Right lobe of liver (tissue), 4 donors: ENCODE results near the gene ANO6.

ENCODE experiments used
- CTCF ChIP-seq, 4 donors: fragments of 200-600 bp in 3 of 4; fragments of 450-650 bp in 1 of 4; IDR thresholded peaks; one replicate each; pipeline versions ENCODE4 v1.5.1 to v1.8.0; 2016 to 2022; ENCODE audit warnings: antibody characterized with exemption in 4 of 4, mild to moderate bottlenecking in 2 of 4
- POLR2A ChIP-seq: fragments of 450-650 bp; IDR thresholded peaks from one replicate; pipeline ENCODE4 v1.6.1; 2017; ENCODE audit warnings: antibody characterized with exemption, mild to moderate bottlenecking
- donor health status: DM: no; HTN: no; CAD: no.
- donor health status: DM: no; HTN: no; CAD: no.
- donor health status: DM: no; HTN: yes; CAD: no.

DNA sequence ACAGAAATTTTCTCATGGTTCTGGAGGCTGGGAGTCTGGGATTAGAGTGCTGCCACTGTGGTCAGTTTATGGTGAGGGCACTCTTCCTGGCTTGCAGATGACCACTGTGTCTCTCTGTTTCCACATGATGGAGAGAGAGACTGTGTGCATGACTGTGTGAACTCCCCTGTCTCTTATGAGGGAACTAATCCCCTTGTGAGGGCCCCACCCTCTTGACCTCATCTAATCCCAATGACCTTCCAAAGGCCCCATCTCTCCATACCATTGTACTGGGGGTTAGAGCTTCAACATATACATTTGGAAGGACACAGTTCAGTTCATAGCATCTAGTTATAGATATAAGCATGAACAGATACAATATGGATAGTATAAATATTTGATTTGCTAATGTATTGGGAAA lies 31.7 kb downstream of the ANO6 start:
- TF ChIP-seq CTCF (IDR thresholded peaks at IDR 0.05) (no peak), POLR2A (no peak)
